Type B pancreatic cell (in vitro differentiated cells): ENCODE results near the gene AVPI1. TPM values are rescaled to one million over a fixed set of nuclear protein-coding genes. Genes with fewer than 3 reads are reported as not detected.
A peak's percentile ranks its signal among the peaks of the same experiment; 100 is the strongest.
"Not testable (repeated sequence)": the region's sequence is repeated elsewhere in the genome, so short reads cannot be mapped to it uniquely, and the experiment has no call there.

Experiments used
- DNase-seq: peaks from one replicate; pipeline ENCODE4 v3.0.0; 2021; ENCODE audit warnings: mixed read lengths; ENCODE audit not compliant: unreplicated experiment; ENCODE audit errors: extremely low spot score
- H3K27ac Mint-ChIP-seq: 2 replicates; pipeline ENCODE4 v1.8.0; 2021; ENCODE audit warnings: mild to moderate bottlenecking, mixed read lengths
- H3K27me3 Mint-ChIP-seq: 2 replicates; pipeline ENCODE4 v1.8.0; 2021; ENCODE audit warnings: mixed read lengths
- H3K36me3 Mint-ChIP-seq: 2 replicates; pipeline ENCODE4 v1.8.0; 2021; ENCODE audit warnings: mixed read lengths
- H3K4me1 Mint-ChIP-seq: one replicate; pipeline ENCODE4 v1.8.0; 2021; ENCODE audit warnings: mixed read lengths; ENCODE audit not compliant: unreplicated experiment
- H3K4me3 Mint-ChIP-seq: 2 replicates; pipeline ENCODE4 v1.8.0; 2021; ENCODE audit warnings: mild to moderate bottlenecking, mixed read lengths
- H3K9me3 Mint-ChIP-seq: 2 replicates; pipeline ENCODE4 v1.8.0; 2021; ENCODE audit warnings: mixed read lengths
- CTCF ChIP-seq: fragments of 200-600 bp; sonication (generic); conservative IDR thresholded peaks from 2 replicates; pipeline ENCODE4 v1.5.0; 2021; ENCODE audit warnings: antibody characterized with exemption, mild to moderate bottlenecking
- total RNA-seq: library from RNA; stranded (reverse); gene quantifications from 2 replicates; pipeline ENCODE4 v1.2.1, GENCODE V29; 2021; ENCODE audit warnings: low replicate concordance

The AVPI1 gene
- total RNA-seq, 1 donor from 2014 or later, result 7.8 TPM

- peak; percentile 98 for DNase-seq
- Mint-ChIP-seq H3K9me3 (no peaks in the 10 kb centered on the region), H3K27ac (peak within 1 kb of the TSS; percentile 96), H3K27me3 (no peaks in the 10 kb centered on the region), H3K4me3 (peak within 1 kb of the TSS; percentile 99), H3K4me1 (peaks cover 20% of the 10 kb centered on the region), H3K36me3 (peaks cover 8% of the 10 kb centered on the region)
- no peak for TF ChIP-seq CTCF
Measured at GRCh38 chr10:97640174-97640867, 46.7 kb downstream of the AVPI1 start, which contains the start of gene PI4K2A. TSS of gene PI4K2A (plus strand) at chr10:97640671. CDS start at chr10:97640743, 72 bp downstream.

- H3K9me3 Mint-ChIP-seq, H3K4me3 Mint-ChIP-seq, H3K27ac Mint-ChIP-seq, H3K27me3 Mint-ChIP-seq, DNase-seq, H3K36me3 Mint-ChIP-seq: not testable (repeated sequence)
- H3K4me1 Mint-ChIP-seq, result peaks cover 20% of the 10 kb centered on the region
Measured at GRCh38 chr10:97639090-97639489, 48.0 kb downstream of the AVPI1 start.

DNA sequence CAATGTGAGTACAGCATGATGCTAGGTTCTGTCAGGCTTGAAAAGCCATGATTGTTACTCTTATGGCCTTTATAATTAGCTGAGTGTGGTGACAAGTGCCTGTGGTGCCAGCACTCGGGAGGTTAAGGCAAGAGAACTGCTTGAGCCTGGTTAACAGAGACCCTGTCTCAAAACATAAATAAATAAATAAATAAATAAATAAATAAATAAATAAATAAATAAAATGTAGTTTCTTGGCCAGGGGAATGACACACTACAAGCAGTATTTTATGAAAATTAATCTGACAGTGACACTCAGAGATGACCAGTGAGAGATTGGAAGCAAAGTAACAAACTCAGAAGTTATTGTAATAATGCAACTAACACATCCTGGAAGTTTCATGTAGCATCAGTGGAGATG, 51.5 kb downstream of the AVPI1 start:
- Mint-ChIP-seq H3K27me3 (no peaks in the 10 kb centered on the region), H3K4me3 (no peak overlapping the region), H3K9me3 (no peaks in the 10 kb centered on the region), H3K36me3 (no peaks in the 10 kb centered on the region), H3K27ac (no peak overlapping the region), H3K4me1 (peaks cover 16% of the 10 kb centered on the region)
- no peak for TF ChIP-seq CTCF
- DNase-seq, result no peak

DNA sequence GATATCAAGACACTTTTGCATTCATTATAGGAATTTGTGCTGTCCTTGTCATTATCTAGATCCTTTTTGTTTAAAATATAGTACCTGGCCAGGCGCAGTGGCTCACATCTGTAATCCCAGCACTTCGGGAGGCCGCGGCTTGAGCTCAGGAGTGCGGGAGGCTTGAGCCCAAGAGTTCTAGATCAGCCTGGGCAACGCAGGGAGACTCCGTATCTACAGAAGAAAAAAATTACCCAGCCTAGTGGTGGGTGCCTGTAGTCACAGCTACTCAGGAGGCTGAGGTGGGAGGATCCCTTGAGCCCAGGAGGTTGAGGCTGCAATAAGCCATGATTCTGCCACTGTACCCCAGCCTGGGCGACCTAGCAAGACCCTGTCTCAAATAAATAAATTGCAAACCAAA, 53.1 kb downstream of the AVPI1 start:
- Mint-ChIP-seq H3K27ac (peak overlapping the region; percentile 93), H3K4me1 (peaks cover 13% of the 10 kb centered on the region), H3K4me3 (peak overlapping the region; percentile 99), H3K9me3 (no peaks in the 10 kb centered on the region), H3K27me3 (no peaks in the 10 kb centered on the region), H3K36me3 (no peaks in the 10 kb centered on the region)
- DNase-seq, result no peak
- TF ChIP-seq CTCF, result peak; percentile 70

GRCh38 chr10:97632949-97633884, 53.8 kb downstream of the AVPI1 start, which contains the start of gene MORN4:
TSS of gene MORN4 (minus strand) at chr10:97633500. CDS start at chr10:97619653, 13,847 bp downstream.
- peaks cover 13% of the 10 kb centered on the region for H3K4me1 Mint-ChIP-seq
- H3K9me3 Mint-ChIP-seq, result no peaks in the 10 kb centered on the region
- no peaks in the 10 kb centered on the region for H3K36me3 Mint-ChIP-seq
- H3K27me3 Mint-ChIP-seq, result no peaks in the 10 kb centered on the region
- no peak for TF ChIP-seq CTCF
- H3K4me3 Mint-ChIP-seq, result peak within 1 kb of the TSS; percentile 99
- peak within 1 kb of the TSS; percentile 93 for H3K27ac Mint-ChIP-seq
- peak; percentile 95 for DNase-seq

DNA sequence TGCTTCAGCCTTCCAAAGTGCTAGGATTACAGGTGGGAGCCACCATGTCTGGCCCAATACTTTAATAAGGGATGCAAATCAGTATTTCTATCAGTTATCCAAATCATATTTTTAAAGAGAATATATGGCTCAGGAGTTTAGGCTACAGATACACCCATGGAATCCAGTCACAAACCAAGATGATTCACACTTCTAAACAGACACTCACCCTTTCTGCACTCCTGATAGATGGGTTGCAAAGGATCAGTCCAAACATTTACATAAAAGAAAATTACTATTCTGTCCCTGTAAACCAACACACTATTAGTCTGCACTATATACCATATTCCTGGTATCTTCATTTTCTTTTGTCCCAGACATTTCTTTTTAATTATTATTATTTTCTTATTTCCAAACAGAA, 55.9 kb downstream of the AVPI1 start:
- Mint-ChIP-seq H3K27me3 (no peaks in the 10 kb centered on the region), H3K36me3 (no peaks in the 10 kb centered on the region), H3K4me1 (peaks cover 13% of the 10 kb centered on the region), H3K27ac (no peak overlapping the region), H3K9me3 (no peaks in the 10 kb centered on the region), H3K4me3 (peak overlapping the region; percentile 31)
- DNase-seq, result no peak
- no peak for TF ChIP-seq CTCF
